HCT116 (cell line): ENCODE results near the gene CLDN15. TPM values are rescaled to one million over a fixed set of nuclear protein-coding genes. Genes with fewer than 3 reads are reported as not detected.

Experiments used
- ATAC-seq: fragments of 200-7000 bp; cut with Tn5 transposase; 2 replicates; pipeline ENCODE4 v1.9.1; 2020; ENCODE audit warnings: mild to moderate bottlenecking, moderate library complexity
- BruUV-seq: library from RNA; stranded (reverse); fragments of 400-500 nt; replicated peaks from 2 replicates; lab custom pipeline; 2021; lab: Mats Ljungman, UMichigan
- CTCF ChIA-PET: fragments of 300-600 bp; sonication (Branson Sonifier 250); formaldehyde crosslinking; loops from one replicate; lab custom pipeline; 2021; ENCODE audit warnings: antibody characterized with exemption; lab: Charles Lee
- POLR2A ChIA-PET: fragments of 300-600, 350-600 bp; sonication (Branson Sonifier 250); formaldehyde crosslinking; loops from one replicate; lab custom pipeline; 2021; ENCODE audit warnings: antibody characterized with exemption; lab: Charles Lee
- RAD21 ChIA-PET, 2 experiments: fragments of 300-600 bp; sonication (Branson Sonifier 250); formaldehyde crosslinking; loops; one replicate each; lab custom pipeline; 2023; ENCODE audit warnings: low total read pairs in 2 of 2; ENCODE audit not compliant: uncharacterized antibody in 2 of 2, unreplicated experiment in 2 of 2, low non-redundant PET in 1 of 2; lab: Charles Lee
- DNase-seq: peaks from one replicate; pipeline ENCODE4 v3.0.0-alpha.2; 2010; ENCODE audit warnings: low read depth, low spot score
- H2AFZ ChIP-seq: fragments of 200-600 bp; shearing (Covaris generic), sonication (generic); 2 replicates; pipeline ENCODE4 v1.6.1; 2017; ENCODE audit warnings: low read depth, mixed run types, mixed read lengths, antibody characterized with exemption, low read length; ENCODE audit not compliant: poor library complexity, severe bottlenecking
- H3K27ac ChIP-seq: 2 replicates; pipeline ENCODE4 v1.5.1; 2012; ENCODE audit warnings: low read depth, low read length
- H3K27me3 ChIP-seq: fragments of 200-600 bp; sonication (generic); 2 replicates; pipeline ENCODE4 v1.6.1; 2016; ENCODE audit warnings: mixed run types, low read length, mixed read lengths; ENCODE audit not compliant: insufficient read depth
- H3K36me3 ChIP-seq, 2 experiments: fragments of 200-500 bp in 1 of 2; fragments of 200-600 bp in 1 of 2; sonication (Bioruptor generic) in 1 of 2; sonication (generic) in 1 of 2; 2 replicates each; pipeline versions ENCODE4 v1.5.1 to v1.6.1; 2014 to 2016; ENCODE audit warnings: low read length in 2 of 2, inconsistent platforms in 1 of 2, mixed read lengths in 1 of 2, mixed run types in 1 of 2; ENCODE audit not compliant: insufficient read depth in 2 of 2, control insufficient read depth in 1 of 2
- H3K4me1 ChIP-seq, 2 experiments: fragments of 200-600 bp in 1 of 2; sonication (generic) in 1 of 2; 2 replicates each; pipeline versions ENCODE4 v1.5.1 to v1.6.1; 2012 to 2017; ENCODE audit warnings: low read length in 2 of 2, inconsistent platforms in 1 of 2, mild to moderate bottlenecking in 1 of 2, mixed read lengths in 1 of 2, mixed run types in 1 of 2, moderate library complexity in 1 of 2; ENCODE audit not compliant: insufficient read depth in 2 of 2, control insufficient read depth in 1 of 2
- H3K4me2 ChIP-seq: fragments of 200-600 bp; sonication (generic); 2 replicates; pipeline ENCODE4 v1.6.1; 2017; ENCODE audit warnings: mixed run types, low read length, mixed read lengths
- H3K4me3 ChIP-seq, 2 experiments: fragments of 200-600 bp in 1 of 2; sonication (generic) in 1 of 2; replicated peaks in 1 of 2; 2 replicates each; pipeline ENCODE4 v1.5.1; 2011 to 2016; ENCODE audit warnings: low read length in 2 of 2, control low read depth in 1 of 2, low read depth in 1 of 2, mild to moderate bottlenecking in 1 of 2, mixed read lengths in 1 of 2, mixed run types in 1 of 2
- H3K79me2 ChIP-seq: fragments of 200-600 bp; sonication (generic); 2 replicates; pipeline ENCODE4 v1.6.1; 2017; ENCODE audit warnings: mild to moderate bottlenecking, mixed run types, low read length, moderate library complexity, mixed read lengths; ENCODE audit not compliant: insufficient read depth
- H3K9ac ChIP-seq: fragments of 200-600 bp; sonication (generic); 2 replicates; pipeline ENCODE4 v1.6.1; 2016; ENCODE audit warnings: low read length, mixed read lengths
- H3K9me2 ChIP-seq: fragments of 200-600 bp; sonication (generic), shearing (Covaris generic); 2 replicates; pipeline ENCODE4 v1.6.1; 2017; ENCODE audit warnings: mixed run types, mild to moderate bottlenecking, moderate library complexity; ENCODE audit not compliant: insufficient read depth
- H3K9me3 ChIP-seq, 2 experiments: fragments of 200-500 bp in 1 of 2; fragments of 200-600 bp in 1 of 2; sonication (Bioruptor generic) in 1 of 2; sonication (generic) in 1 of 2; 2 replicates each; pipeline ENCODE4 v1.6.1; 2014 to 2017; ENCODE audit warnings: low read length in 2 of 2, mixed read lengths in 2 of 2, inconsistent platforms in 1 of 2, low read depth in 1 of 2, mild to moderate bottlenecking in 1 of 2, mixed run types in 1 of 2, moderate library complexity in 1 of 2; ENCODE audit not compliant: control insufficient read depth in 1 of 2, insufficient read depth in 1 of 2
- H4K20me1 ChIP-seq: fragments of 200-600 bp; sonication (generic), shearing (Covaris generic); 2 replicates; pipeline ENCODE4 v1.6.1; 2017; ENCODE audit warnings: mixed run types, mild to moderate bottlenecking, moderate library complexity; ENCODE audit not compliant: insufficient read depth
- EZH2 ChIP-seq: fragments of 200-600 bp; sonication (generic); IDR thresholded peaks from 2 replicates; pipeline ENCODE4 v1.6.1; 2017; ENCODE audit warnings: antibody characterized with exemption, mixed run types
- FOSL1 ChIP-seq: IDR thresholded peaks from 2 replicates; pipeline ENCODE4 v1.6.1; 2012; ENCODE audit warnings: low read depth
- JUND ChIP-seq: IDR thresholded peaks from 2 replicates; pipeline ENCODE4 v1.6.1; 2012
- POLR2AphosphoS5 ChIP-seq: IDR thresholded peaks from 2 replicates; pipeline ENCODE4 v1.6.1; 2011; ENCODE audit warnings: mild to moderate bottlenecking, low read depth, low read length, moderate library complexity
- SRF ChIP-seq: IDR thresholded peaks from 2 replicates; pipeline ENCODE4 v1.6.1; 2012; ENCODE audit warnings: low read depth
- ZNF274 ChIP-seq: fragments of 200-500 bp; sonication (Bioruptor generic); IDR thresholded peaks from 2 replicates; pipeline ENCODE4 v1.6.1; 2014; ENCODE audit warnings: mild to moderate bottlenecking, low read depth, low read length, inconsistent platforms
- intact Hi-C: fragments of 100-400 bp; cut with micrococcal nuclease; formaldehyde crosslinking; loops from 2 replicates; pipeline ENCODE4 v1.10.0; 2022
- total RNA-seq: library from RNA; stranded (reverse); gene quantifications from one replicate; pipeline ENCODE4 v1.2.1, GENCODE V29; 2021; ENCODE audit not compliant: unreplicated experiment

CLDN15 gene
- total RNA-seq, 1 experiment from 2014 or later: 16.9 TPM

DNA sequence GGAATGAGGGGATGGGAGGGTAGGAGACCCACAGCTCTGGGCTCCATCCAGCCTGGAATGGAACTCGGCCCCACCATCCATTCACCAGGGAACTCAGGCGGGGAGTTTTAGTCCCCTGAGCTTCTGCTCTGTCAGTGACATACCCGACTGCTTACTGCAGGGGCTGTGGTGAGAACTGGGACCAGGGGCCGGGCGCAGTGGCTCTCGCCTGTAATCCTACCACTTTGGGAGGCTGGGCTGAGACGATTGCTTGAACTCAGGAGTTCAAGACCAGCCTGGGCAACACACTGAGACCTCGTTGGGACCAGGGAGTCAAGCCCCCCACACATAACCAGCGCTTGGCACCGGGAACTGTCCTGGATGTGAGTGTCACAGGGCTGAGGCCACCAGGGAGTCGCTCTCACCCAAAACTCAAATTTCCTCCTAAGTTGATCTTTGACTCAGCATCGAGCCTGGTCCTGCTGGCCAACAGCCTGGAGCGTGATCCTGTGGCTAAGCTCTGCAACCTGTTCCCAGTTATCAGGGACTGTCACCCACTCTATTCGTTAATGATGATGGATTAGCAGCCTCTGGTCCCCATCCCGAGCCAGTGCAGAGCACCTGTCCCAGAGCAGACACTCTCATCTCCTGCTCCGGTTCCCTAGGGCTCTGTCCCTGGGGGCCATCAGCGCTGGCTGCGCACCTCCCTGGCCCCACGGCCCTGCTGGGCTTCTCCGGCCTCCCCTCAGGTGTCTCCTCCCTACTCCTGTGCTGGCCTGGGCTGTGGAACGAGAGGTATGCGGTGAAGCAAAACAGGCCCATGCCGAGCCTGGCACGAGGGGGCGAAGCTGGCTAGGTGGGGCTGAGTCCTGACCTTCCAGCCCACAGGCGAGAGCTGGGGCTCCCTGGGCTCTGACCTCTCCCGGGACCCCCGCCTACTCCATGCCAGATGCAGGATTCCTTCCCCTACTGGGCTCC is 902 bp upstream of the CLDN15 start:
- Histone ChIP-seq H3K27ac (no peak overlapping the region), H2AFZ (no peak overlapping the region), H3K9ac (no peak overlapping the region), H3K4me1 (peaks cover 2% of the 10 kb centered on the region in 2 experiments; a peak in 3 of 4 replicates), H3K4me3 (no peak overlapping the region), H3K9me2 (no peaks in the 10 kb centered on the region)
- TF ChIP-seq POLR2AphosphoS5 (0 out of 2 replicates have a peak, but pooled peaks have one; percentile 16), FOSL1 (no peak), ZNF274 (no peak)
- TF ChIP-seq, all 23 proteins: peak for 1
- intact Hi-C loops: no loop called here
- DNase-seq (no peak), ATAC-seq (no peak)
- ChIA-PET RAD21 (no interaction called here), CTCF (no interaction called here), POLR2A (no interaction called here)
- peaks cover 20% of the 10 kb centered on the region for H3K79me2 ChIP-seq
- no peak overlapping the region for H3K4me2 ChIP-seq
- H4K20me1 ChIP-seq: no peaks in the 10 kb centered on the region
- peaks cover 5 to 9% of the 10 kb centered on the region in 2 experiments; a peak in 1 of 4 replicates for H3K36me3 ChIP-seq
- H3K9me3 ChIP-seq: no peaks in the 10 kb centered on the region
- no TSS peak for BruUV-seq
- H3K27me3 ChIP-seq: no peaks in the 10 kb centered on the region

DNA sequence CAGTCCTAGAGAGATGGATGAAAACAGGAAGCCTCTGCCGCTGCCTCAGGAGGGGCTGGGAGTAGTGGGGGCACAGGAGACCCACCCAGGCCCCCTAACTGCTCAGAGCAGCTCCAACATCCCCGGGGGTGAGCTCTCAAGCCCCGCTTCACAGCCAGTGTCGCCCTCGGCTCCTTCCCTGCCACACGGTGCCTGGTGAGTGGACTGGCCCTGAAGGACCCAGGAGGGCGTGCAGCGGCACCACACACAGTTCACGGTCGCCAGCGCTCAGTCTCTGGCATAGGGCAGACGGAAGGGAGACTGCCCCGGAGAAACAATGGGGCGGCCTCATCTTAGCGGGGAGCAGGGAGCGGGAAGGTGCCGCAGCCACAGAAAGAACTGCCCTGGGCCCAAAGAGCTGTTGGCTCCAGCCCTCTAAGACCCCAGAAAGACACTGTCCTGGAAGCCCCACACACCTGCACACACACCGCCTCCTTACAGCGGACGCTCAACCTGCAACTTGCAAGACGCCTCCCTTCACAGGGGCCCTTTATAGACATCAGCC is 1.2 kb downstream of the CLDN15 start:
- Histone ChIP-seq H4K20me1 (no peaks in the 10 kb centered on the region), H3K9ac (no peak overlapping the region), H3K4me2 (no peak overlapping the region), H3K4me1 (peaks cover 7 to 19% of the 10 kb centered on the region in 2 experiments), H3K9me2 (no peaks in the 10 kb centered on the region), H2AFZ (no peak overlapping the region), H3K4me3 (no peak overlapping the region), H3K79me2 (no peaks in the 10 kb centered on the region), H3K27ac (no peak overlapping the region), H3K36me3 (peaks cover 5 to 9% of the 10 kb centered on the region in 2 experiments; a peak in 1 of 4 replicates), H3K9me3 (no peaks in the 10 kb centered on the region), H3K27me3 (no peaks in the 10 kb centered on the region)
- intact Hi-C loops: no loop called here
- POLR2A ChIA-PET: no interaction called here
- TF ChIP-seq EZH2 (no peak), SRF (no peak), JUND (no peak)
- ATAC-seq (no peak), DNase-seq (no peak)
- CTCF ChIA-PET: interaction anchor here (1.9 kb wide), 1 partner anchor 8 kb away, joined by 7 read pairs; no protein-coding TSS in a partner anchor
- RAD21 ChIA-PET: no interaction called here
- BruUV-seq: no TSS peak
